HG02852 (cell line): Measurements from ENCODE around the gene CLDN6.

Experiments used
- ATAC-seq: cut with Tn5 transposase; IDR thresholded peaks from one replicate; pipeline ENCODE4 v1.9.1; 2021; ENCODE audit warnings: mild to moderate bottlenecking, moderate library complexity; ENCODE audit not compliant: unreplicated experiment

Gene CLDN6

GRCh38 chr16:3029491-3030221, 11.7 kb upstream of the CLDN6 start:
- ATAC-seq: no peak

DNA sequence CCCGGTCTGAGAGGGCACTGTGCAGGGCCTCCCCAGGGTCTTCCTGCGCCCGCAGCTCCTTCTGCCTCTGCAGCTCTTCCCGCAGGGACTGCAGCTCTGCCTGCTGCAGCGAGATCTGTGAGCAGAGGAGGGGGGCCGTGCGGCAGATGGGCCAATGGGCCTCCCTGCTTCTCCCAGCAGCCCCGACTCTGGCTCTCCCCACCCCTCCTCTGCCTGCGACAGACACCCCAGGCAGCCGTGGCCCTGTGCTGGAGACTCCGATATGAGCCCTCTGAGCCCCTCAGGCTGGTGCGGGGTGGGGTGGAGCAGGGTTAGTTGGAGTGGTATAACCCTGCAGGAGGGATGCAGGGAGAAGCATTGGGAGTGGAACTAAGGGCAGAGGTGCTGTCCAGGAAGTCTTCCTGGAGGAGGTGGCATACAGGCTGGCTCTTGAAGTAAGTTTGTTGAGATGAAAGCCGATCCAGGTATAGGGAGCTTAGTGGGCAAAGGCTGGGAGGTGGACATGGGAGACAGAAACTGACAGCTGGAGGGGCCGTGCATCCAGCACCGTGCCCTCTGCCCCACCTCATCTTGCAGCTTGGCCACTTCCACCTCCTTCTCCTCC, 10.8 kb upstream of the CLDN6 start:
- no peak for ATAC-seq

- ATAC-seq: no peak
Measured at GRCh38 chr16:3027983-3028715, 10.2 kb upstream of the CLDN6 start.

- no peak for ATAC-seq
Measured at GRCh38 chr16:3027489-3027795, 9.5 kb upstream of the CLDN6 start.

DNA sequence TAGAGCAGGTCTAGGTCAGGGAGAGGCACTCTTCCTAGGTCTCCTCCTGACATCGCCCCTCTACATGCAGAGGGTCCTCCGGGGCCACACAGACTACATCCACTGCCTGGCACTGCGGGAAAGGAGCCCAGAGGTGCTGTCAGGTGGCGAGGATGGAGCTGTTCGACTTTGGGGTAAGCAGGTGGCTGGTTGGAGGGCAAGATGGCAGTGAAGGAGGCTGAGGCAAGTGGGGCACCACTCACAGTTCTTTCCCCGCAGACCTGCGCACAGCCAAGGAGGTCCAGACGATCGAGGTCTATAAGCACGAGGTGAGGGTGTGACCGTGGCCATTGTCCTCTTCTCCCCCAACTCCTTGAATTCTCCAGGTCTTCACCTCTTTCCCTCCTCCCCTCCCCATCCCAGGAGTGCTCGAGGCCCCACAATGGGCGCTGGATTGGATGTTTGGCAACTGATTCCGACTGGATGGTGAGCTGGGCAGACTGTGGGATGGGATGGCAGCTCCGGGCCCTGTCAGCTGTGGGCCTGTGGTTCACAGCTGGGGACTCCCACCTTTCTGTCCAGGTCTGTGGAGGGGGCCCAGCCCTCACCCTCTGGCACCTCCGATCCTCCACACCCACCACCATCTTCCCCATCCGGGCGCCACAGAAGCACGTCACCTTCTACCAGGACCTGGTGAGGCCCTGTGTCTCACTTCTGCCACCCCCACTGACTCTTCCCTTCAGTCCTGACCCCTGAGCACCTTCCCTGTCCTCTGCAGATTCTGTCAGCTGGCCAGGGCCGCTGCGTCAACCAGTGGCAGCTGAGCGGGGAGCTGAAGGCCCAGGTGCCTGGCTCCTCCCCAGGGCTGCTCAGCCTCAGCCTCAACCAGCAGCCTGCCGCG, 8.9 kb upstream of the CLDN6 start:
- ATAC-seq: no peak

GRCh38 chr16:3026003-3026378, 8.0 kb upstream of the CLDN6 start:
- no peak for ATAC-seq

DNA sequence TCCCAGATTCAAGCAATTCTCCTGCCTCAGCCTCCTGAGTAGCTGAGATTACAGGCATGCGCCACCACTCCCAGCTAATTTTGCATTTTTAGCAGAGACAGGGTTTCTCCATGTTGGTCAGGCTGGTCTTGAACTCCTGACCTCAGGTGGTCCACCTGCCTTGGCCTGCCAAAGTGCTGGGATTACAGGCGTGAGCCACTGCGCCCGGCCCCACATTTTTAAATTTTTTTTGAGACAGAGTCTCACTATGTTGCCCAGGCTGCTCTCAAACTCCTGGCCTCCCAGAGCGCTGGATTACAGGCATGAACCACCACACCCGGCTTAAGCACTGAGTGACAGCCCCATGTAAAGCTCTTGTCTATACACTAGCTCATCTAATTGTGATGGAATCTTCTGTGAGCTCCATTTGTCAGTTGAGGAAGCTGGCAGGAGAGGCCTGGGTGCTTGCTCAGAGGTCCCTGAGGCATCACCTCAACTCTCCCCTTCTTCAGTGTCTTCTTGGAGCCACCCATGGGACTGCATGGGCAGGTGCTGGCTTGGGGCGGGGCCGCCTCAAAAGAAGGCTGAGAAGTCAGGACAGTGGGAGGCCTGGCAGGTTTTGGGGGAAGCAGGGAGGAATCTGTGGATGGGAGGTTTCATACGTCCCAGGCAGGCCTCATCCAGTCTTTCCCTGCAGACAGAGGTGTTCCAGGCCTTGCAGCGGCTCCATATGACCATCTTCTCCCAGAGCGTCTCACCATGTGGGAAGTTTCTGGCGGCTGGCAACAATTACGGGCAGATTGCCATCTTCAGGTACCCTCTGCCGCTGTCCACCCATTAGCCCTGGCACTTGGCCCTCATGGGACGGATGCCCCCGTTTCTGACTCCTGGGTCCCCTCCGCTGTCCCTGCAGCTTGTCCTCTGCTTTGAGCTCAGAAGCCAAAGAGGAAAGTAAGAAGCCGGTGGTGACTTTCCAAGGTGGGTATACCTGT, 7.3 kb upstream of the CLDN6 start:
- no peak for ATAC-seq

DNA sequence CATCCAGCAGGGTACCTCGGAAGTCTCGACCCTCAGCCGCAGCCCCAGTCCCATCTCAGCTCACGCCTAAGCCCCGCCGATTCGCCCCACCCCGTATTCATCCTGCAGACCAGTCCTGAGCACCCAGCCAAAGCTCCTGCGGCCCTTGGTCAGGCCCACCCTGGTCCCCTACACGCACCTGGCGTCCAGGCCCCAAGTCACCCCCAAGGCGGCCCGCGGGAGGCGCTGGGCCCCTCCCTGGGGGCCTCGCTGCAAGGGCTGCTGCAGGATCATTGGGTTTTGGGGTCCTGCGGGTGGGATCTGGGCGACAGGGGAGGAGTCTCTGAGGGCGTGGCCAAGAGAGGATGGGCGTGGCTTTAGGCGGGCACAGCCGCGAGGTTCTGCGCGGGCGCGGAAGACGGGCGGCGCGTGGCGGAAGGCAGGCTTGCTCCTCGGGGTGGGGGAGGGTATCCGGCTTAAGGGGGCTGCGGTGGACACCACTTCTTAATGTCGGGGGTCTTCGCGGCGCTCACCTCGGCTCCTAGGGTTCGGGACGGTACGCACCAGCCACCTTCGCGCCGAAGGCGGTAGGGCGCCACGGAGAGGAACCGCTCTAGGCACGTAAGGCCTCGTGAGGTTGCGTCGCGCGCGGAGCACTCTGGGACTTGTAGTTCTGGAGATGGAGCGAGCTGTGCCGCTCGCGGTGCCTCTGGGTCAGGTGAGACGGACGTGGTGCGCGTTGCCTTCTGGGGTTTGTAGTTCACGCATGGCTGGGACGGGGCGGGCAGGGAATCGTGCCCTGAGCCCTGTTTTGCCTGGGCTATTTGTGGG, 5.9 kb upstream of the CLDN6 start, which contains the start of the genes HCFC1R1 and THOC6:
Gene HCFC1R1, minus strand, starts transcription at position 274 of the 810 bp plus-strand sequence. Its CDS starts 1 bp downstream, at position 273.
Gene THOC6, plus strand, starts transcription at position 367 of the 810 bp plus-strand sequence. Its CDS starts 292 bp downstream, at position 659.
- peak; percentile 72 for ATAC-seq

DNA sequence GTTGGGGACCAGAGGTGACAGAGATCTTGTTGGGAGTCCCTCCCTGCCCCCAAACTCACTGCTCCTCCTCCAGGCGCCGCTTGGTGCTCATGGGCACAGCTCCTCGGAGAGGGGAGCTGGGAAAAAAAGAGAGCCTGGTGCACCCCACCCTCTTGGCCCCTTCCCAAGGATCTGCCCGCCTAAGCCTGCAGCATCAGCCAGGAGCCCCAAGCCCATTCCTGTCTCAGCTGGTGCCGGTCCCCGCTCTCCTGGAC, 5.4 kb upstream of the CLDN6 start:
- ATAC-seq: no peak

GRCh38 chr16:3022684-3023414, 4.9 kb upstream of the CLDN6 start:
- no peak for ATAC-seq

DNA sequence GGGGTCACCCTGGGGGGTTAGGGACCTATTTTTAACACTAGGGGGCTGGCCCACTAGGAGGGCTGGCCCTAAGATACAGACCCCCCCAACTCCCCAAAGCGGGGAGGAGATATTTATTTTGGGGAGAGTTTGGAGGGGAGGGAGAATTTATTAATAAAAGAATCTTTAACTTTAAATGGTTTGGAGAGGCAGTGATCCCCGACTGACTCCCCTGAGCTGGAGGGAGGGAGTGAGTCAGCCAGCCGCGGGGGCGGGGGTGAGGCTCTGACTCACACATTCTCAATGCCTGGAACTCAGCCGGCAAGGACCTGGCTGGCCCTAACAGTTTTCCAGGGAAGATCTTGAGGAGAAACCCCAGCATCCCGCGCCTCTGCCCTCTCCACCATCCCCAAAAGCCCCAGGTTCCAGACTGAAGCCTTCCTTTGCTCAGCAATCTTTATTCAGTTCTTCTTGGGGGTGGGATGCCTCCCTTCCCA, 4.3 kb upstream of the CLDN6 start:
- no peak for ATAC-seq

DNA sequence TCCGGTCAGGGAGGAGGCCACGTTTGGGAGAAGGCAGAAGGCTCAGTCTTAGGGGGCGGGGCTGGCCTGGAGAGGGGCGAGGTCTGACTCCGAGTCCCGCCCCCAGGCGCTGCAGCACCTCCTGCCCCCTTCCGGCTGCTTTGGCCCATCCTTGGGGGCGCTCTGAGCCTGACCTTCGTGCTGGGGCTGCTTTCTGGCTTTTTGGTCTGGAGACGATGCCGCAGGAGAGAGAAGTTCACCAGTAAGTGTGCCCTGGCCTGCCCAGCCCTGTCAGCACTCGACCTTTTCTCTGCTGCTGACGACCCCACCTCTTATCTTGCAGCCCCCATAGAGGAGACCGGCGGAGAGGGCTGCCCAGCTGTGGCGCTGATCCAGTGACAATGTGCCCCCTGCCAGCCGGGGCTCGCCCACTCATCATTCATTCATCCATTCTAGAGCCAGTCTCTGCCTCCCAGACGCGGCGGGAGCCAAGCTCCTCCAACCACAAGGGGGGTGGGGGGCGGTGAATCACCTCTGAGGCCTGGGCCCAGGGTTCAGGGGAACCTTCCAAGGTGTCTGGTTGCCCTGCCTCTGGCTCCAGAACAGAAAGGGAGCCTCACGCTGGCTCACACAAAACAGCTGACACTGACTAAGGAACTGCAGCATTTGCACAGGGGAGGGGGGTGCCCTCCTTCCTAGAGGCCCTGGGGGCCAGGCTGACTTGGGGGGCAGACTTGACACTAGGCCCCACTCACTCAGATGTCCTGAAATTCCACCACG, 3.6 kb upstream of the CLDN6 start:
- no peak for ATAC-seq

- ATAC-seq: no peak
Measured at GRCh38 chr16:3020604-3021448, 2.8 kb upstream of the CLDN6 start.

DNA sequence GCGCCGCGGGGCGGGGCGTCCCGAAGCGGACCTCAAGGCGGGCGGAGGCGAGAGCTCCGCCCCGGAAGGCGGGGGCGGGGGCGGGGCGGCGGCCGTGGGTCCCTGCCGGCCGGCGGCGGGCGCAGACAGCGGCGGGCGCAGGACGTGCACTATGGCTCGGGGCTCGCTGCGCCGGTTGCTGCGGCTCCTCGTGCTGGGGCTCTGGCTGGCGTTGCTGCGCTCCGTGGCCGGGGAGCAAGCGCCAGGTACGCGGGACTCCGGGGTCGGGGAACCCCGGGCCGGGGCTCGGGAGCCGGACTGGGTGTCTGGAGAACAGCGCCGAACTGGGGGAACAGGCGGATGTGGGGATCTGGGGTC, 2.2 kb upstream of the CLDN6 start, which contains the start of gene TNFRSF12A:
Gene TNFRSF12A, plus strand, starts transcription at position 122 of the 357 bp plus-strand sequence. Its CDS starts 30 bp downstream, at position 152.
- ATAC-seq: no peak

- ATAC-seq: no peak
Measured at GRCh38 chr16:3019594-3020246, 1.7 kb upstream of the CLDN6 start.

GRCh38 chr16:3017344-3017743, 639 bp downstream of the CLDN6 start:
- no peak for ATAC-seq
